GM10248 (cell line): ENCODE results near the gene RNF26.

Experiments
- CTCF ChIA-PET: fragments of 300-600 bp; sonication (Branson Sonifier 250); formaldehyde crosslinking; extraction: SDS; loops from one replicate; lab custom pipeline; 2021; ENCODE audit warnings: antibody characterized with exemption; lab: Yijun Ruan, JAX
- POLR2A ChIA-PET: fragments of 350-650 bp; sonication (Branson Sonifier 250); formaldehyde crosslinking; extraction: SDS; loops from one replicate; lab custom pipeline; 2020; ENCODE audit warnings: antibody characterized with exemption; lab: Yijun Ruan, JAX
- DNase-seq: peaks from one replicate; pipeline ENCODE4 v3.0.0; 2012; ENCODE audit errors: extremely low spot score
- TF ChIP-seq, protein P1 (sequence below): IDR thresholded peaks from 2 replicates; pipeline ENCODE4 v1.5.1; 2012; ENCODE audit warnings: mild to moderate bottlenecking, low read depth; ENCODE audit errors: extremely low read depth, missing control alignments, control extremely low read depth

Gene RNF26

DNA sequence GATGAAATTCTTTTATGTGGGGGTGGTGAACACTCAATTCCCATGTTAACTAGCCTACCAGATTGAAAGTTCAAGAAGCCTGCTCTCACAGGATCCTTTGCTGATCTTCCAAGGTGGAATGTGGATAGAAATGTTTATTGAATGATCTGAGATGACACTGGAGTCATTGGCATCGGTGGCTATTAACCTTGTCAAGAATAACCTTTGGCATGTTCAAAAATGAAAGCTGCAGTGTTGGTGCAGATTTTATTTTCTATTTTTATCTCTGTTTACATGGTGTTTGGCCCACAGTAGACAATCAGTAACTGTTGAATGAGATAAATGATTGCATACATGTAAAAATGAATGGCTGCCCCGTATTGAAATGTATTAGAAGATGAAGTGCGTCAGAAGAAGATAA is 36.4 kb upstream of the RNF26 start:
- POLR2A ChIA-PET: no interaction called here
- DNase-seq: no peak
- CTCF ChIA-PET: interaction anchor here (0.9 to 3.4 kb wide), 5 partner anchors 11 to 93 kb away, joined by 3 to 21 read pairs (median 4); no protein-coding TSS in a partner anchor
- TF ChIP-seq, protein P1, sequence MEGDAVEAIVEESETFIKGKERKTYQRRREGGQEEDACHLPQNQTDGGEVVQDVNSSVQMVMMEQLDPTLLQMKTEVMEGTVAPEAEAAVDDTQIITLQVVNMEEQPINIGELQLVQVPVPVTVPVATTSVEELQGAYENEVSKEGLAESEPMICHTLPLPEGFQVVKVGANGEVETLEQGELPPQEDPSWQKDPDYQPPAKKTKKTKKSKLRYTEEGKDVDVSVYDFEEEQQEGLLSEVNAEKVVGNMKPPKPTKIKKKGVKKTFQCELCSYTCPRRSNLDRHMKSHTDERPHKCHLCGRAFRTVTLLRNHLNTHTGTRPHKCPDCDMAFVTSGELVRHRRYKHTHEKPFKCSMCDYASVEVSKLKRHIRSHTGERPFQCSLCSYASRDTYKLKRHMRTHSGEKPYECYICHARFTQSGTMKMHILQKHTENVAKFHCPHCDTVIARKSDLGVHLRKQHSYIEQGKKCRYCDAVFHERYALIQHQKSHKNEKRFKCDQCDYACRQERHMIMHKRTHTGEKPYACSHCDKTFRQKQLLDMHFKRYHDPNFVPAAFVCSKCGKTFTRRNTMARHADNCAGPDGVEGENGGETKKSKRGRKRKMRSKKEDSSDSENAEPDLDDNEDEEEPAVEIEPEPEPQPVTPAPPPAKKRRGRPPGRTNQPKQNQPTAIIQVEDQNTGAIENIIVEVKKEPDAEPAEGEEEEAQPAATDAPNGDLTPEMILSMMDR: no peak

DNA sequence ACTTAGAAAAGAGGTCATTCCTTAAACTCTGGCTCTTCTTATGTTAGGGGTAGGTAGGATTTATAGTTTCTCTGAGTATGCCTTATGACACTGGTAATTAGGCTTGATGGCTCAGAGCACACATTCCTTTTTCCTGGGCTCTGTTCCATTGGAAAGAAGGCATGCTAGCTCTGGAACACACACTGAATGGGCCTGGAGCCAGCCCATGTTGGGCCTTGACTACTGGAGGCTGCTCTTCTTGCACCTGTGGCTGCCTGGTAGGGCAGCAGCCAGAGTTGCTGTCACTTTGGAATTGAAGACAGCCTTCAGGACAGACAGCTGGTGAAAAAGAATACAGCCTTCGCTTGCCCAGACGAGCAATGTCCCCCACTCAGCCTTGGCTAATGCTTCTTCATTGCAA is 35.6 kb upstream of the RNF26 start:
- ChIA-PET POLR2A (no interaction called here), CTCF (interaction anchor here (1.1 to 3.4 kb wide), 5 partner anchors 10 to 40 kb away, joined by 3 to 21 read pairs (median 10); partner anchors contain the start of gene MCAM)
- TF ChIP-seq, protein P1: no peak
- DNase-seq: no peak

DNA sequence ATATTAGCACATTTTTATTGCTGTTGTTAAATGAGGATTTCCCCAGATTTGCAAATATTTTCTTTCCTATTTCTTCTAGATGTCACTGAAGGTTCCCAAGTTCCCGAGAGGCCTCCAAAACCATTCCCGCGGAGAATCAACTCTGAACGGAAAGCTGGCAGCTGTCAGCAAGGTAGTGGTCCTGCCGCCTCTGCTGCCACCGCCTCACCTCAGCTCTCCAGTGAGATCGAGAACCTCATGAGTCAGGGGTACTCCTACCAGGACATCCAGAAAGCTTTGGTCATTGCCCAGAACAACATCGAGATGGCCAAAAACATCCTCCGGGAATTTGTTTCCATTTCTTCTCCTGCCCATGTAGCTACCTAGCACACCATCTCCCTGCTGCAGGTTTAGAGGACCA is 34.9 kb upstream of the RNF26 start:
- POLR2A ChIA-PET: no interaction called here
- CTCF ChIA-PET: interaction anchor here (0.7 to 3.4 kb wide), 5 partner anchors 9 to 60 kb away, joined by 3 to 21 read pairs (median 10); partner anchors contain the start of gene MCAM
- no peak for DNase-seq
- TF ChIP-seq, protein P1: no peak

DNA sequence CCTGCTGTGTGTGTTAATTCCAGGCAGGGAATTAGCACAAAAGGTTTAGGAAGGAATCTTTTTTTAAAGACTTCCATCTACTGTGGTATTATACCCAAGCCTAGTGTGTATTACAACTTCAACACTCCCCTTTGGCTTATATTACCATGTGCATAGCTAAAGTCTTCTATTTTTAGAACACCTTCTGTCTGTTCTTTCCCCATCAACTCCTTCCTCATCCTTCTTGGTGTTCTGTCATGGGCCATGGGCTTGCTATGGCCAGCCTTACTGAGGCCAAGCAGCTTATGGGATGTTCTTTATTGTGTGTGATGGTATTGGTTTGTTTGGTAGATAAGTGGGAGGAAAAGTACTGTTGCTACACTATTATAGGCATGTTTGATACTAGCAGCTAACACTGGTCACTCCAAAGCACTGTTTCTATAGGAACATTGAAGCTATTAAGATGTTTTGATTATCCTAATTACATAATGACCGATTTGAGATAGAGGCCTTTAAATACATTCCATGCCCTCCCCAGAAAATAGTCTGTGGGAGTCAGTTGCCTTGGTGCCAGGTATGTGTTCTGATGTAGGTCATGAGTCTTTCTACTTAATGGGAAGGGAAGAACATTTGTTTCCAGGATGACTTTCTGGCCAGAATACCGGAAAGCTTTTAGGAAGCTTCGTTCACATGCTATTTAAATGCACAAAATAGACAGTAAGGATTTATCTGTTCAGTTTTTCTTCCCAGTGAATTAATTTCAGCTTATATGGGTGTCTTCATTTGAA is 33.9 kb upstream of the RNF26 start:
- ChIA-PET POLR2A (no interaction called here), CTCF (interaction anchor here (1.1 to 3.4 kb wide), 7 partner anchors 8 to 132 kb away, joined by 3 to 21 read pairs (median 7); partner anchors contain the start of genes MCAM and NLRX1)
- TF ChIP-seq, protein P1: no peak
- no peak for DNase-seq

DNA sequence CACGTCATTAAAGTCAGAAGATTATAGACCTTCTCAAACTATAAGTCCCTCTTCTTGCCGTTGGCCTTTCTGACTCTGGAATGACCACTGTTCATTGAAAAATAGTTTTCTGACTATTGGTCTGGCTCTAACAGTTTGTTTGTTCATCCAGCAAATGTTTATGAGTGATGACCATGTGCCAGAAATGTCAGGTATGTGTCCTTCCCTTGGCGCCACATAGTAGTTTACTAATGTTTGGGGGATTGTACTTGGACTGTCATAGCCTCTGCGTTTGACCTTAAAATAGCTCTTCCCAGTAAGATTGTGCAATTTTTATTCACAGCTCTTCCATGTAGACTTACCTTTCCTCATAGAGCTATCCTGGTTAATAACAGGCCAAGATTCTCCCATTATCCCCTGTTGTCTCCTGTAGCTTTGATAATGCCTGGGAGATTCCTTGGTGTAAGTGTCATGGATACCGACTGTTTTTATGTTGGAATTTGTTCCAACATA is 31.1 kb upstream of the RNF26 start:
- ChIA-PET POLR2A (no interaction called here), CTCF (interaction anchor here (0.7 to 9.7 kb wide), 5 partner anchors 11 to 158 kb away, joined by 3 to 85 read pairs (median 3); no protein-coding TSS in a partner anchor)
- DNase-seq: no peak
- TF ChIP-seq, protein P1: no peak

DNA sequence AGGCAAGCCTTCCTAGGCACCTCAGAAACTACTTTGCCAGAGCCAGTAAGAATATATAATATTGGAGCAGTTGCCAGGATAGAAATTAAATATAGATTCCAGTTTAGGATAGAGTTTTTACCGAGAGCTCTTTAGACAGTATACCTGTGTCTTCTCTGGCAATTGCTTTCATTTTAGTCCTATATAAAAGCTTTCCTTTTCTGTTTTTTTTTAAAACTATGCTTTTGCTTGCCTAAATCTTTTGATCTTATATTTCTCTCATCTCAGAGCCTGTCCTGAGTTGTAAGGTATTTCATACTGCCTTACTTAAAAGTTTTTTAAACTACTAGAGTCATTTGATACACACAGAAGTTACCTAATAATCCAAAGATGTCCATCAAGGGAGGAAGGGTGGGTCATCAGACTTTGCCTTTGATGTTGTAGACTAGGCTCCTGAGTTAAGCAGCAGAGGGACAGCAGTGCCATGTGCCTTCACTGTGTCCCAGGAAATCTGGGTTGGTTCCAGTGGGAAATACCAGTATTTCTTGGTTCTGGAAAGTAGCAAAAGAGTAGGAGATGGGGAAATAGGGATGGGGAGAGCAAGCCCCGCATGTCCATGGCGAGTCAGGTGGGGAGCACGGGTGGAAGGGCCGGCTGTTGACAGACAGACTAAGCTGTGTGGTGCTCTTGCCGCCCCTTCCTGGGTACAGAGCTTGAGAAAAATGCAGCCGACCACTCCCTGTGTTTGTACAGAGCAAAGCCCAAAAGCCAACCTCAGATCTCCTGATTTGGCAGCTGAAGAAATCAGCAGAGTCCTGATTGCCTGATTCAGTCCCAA is 28.6 kb upstream of the RNF26 start:
- POLR2A ChIA-PET: no interaction called here
- CTCF ChIA-PET: interaction anchor here (0.7 to 9.7 kb wide), 5 partner anchors 10 to 50 kb away, joined by 3 to 85 read pairs (median 6); no protein-coding TSS in a partner anchor
- TF ChIP-seq, protein P1: no peak
- no peak for DNase-seq
